GM19455 (cell line): ENCODE results near the gene YPEL2.
A peak's percentile ranks its signal among the peaks of the same experiment; 100 is the strongest.

Source experiments
- ATAC-seq: cut with Tn5 transposase; IDR thresholded peaks from one replicate; pipeline ENCODE4 v1.9.1; 2021; ENCODE audit not compliant: unreplicated experiment

The YPEL2 gene

DNA sequence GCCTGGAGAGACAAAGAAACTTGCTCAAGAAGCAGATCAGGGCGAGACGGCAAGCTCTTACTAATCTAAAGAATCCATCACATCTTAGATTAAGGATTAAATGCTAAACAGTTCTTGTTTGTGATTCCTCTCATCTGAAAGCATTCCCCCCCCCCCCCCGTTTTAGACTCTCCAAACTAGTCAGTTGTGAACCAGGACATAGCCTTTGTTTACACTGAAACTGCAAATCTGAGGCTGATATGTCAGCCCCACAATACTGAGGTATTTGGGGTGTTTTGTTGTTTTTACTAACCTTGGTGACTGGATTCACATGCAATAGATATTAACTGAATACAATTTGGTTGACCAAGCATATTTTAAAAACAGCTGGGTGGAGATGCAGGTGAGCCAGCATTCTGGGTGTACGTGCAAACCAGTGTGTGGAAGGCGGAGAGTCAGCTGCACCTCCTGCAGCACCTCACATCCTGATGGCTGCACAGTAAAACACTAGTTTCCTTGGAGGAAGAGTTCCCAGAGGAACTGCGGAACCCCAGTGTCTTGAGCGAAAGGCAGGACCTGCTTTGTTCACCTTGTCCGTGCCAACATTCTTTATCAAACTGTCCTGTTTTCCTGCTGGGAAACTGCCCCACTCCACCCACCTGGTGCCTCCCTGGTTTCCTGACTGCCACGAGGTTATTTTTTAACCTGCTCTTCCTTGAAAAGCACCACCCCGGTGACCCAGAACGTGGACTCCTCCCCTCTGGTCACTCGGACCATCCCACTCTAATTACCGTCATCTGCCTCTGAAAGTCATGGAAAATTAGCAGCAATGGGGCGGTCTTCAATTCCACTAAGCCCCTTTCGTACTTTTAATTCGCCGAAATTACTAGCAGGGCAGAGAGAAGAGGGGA lies 1.2 kb upstream of the YPEL2 start:
- no peak for ATAC-seq

DNA sequence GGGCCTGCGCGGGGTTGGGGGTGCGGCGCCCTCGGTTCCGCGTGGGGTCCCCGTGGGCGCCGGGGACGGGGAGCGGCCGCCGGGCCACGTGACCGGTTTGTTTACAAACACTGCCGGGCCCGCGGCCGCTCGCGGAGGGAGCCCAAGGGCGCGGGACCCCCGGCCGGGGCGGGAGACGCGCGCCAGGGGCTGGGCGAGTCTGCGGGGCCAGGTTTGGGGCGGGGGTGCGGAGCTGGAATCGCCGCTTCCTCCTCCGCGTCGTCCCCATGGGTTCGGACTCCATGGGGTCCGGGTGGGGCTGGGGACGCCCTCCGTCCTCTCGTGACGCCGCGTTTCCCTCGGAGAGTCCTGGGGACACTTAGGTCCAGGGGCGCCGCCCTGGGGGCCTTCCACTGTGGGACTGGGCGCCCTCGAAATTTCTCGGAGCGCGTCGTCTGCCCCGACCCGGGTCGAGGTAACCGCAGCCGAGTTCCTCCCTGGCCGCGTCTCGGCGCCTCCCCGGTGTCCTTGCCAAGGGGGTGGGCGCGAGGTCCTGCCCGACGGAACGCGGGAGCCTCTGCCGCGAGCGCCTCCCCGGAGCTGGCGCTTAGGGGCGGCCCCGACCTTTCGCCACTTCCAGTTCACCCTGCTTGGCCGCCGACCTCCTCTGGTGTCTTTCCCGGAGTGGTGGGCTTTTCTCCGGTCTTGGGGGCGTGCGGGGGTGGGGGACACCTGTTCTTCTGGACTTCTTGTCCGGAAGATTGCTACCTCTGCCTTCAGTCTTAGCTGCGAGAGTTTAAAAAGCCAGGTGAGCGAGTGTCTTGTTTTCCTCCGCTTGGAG lies 684 bp downstream of the YPEL2 start:
- peak; percentile 1 for ATAC-seq

DNA sequence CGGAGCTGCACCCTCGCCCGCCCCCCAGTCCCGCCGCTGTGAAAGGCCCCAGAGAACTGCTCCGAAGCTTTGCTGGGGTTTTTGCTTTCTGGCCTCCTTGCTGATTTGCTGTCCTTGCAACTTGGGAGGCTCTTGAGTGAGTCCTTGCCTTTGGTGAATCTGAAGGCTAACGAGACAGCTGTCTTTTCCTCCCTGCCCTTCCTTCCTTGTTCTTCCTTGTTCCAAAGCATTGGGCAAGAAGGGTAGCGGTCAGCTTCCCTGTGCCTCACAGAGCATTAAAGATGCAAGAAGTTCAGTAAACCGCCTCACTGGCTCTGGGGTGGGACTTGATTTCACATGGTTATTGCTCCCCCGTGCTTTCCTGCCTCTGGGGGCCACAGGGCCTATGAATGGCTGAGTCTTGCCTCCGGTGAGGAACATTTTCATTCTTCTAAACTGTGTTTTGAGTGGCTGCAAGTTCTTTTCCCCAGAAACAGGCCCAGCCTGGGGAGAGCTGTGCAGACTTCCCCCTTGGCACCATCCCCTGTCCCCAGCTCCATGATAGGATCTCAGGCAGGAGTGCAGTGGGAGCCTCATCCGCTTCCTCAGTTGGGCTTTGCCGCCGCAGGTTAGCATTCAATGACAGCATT lies 1.4 kb downstream of the YPEL2 start:
- ATAC-seq = no peak

DNA sequence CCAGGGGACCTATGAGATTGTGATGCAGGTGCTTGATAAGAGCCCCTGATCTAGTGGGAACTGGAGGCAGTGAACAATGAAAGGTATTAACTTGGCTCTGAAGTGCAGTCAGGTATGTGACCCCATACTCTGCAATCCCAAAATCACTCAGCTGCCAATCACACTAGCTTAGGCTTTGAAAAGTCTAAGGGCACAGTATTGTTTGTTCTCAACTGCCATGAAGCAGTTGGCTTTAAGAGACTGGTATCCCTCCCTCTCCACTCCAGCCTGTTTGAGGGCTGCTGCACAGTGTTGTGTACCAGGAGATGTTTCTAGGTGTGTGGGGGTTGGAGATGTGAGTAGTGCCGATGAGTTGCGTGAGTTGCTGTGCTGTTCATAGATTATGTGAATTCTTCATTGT lies 2.4 kb downstream of the YPEL2 start:
- ATAC-seq = no peak

DNA sequence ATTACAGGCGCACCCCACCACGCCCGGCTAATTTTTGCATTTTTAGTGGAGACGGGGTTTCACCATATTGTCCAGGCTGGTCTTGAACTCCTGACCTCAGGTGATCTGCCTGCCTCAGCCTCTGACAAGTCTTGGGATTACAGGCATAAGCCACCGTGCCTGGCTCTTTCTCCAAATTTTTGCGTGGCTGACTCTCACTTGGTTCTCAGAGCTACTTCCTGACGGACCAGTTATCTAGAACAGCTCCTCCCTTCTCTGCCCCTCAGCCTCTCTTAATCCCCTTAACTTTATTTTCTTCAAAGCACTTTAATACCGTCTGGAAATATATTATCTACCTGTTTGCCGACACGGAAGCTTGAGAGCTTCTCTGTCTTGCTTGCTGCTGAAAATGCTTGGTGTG lies 4.2 kb downstream of the YPEL2 start:
- ATAC-seq = no peak

DNA sequence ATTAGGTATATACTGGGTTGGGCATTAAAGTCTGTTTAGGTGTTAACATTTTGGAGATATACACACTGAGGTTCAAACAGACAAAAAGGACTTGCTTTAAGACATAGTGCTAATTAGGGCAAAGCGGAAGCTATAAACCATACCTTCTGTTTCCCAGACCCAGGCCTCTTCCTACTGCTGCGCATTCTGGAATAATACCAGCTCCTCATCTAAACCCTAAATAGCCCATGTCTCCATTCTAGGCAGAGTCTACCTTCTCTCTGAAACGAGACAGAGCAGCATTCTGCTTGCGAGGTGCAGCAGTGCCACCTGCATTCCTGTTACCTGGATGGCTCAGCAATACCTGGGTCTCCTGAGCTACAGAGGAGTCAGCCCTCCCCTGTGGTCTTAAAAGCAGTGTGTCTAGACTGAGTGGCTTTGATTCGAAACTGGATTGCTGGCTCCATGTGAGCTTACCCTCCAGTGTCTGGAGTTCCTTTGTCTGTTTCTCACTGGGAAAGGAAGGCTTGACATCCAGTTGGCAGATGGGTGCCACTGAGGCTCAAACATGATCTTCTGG lies 6.4 kb downstream of the YPEL2 start:
- ATAC-seq = no peak

DNA sequence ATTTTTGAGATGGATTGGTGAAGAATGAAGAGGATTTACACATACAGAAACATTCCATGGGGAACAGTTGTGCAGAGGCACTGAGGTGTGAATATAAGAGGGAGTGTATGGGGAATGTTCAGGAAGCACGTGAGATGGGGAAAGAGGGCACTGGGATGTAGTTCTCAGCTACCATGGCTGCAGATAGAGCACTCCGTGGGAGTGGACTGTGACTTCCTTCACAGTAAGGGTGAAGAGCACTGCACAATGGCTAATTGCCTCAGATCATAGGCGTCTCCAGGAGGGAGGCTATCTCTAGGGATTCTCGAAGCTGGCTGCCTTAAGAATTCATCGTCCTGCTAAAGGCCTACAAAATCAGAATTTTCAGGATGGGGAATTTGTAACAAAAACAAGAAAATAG lies 7.0 kb downstream of the YPEL2 start:
- ATAC-seq = no peak

DNA sequence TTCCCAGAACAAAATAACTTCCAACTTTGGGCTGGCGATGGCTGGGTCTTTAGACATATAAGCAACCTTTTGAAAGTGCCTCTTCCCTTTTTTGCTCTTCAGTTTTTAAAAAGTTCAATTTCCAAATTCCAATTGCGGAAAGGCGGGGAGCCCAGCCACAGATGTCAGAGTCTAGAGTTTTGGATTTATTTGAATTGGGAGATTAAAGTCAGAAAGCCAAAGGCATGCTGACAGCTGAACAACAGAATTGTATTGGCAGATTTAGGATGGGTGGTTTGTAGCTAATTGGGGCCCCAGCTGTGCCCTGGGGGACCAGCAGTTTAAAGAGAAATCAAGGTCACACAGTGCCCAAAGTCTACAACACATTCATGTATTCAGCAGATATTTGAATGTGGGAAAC lies 10.5 kb downstream of the YPEL2 start:
- no peak for ATAC-seq

DNA sequence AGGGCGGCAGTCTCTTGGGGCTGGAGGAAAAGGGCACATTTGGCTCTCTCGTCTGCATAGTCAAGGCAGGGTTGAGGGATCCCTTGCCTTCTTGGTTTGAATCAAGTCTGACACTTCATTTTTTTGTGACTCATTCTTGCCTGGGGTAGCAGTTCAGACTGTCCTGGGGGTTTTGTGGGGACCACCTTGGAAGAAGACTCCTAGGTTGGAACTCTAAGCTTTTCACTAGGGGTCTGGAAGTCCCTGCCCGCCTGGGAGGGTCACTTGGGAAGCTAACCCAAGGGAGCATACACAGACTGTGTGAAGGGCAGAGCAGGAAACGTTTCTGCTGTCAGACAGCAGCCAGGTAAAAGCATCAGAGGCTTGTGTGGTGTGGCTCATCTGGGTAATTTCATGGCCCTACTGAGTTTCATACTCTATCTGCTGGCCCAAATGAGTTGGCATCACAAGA lies 11.3 kb downstream of the YPEL2 start:
- no peak for ATAC-seq

DNA sequence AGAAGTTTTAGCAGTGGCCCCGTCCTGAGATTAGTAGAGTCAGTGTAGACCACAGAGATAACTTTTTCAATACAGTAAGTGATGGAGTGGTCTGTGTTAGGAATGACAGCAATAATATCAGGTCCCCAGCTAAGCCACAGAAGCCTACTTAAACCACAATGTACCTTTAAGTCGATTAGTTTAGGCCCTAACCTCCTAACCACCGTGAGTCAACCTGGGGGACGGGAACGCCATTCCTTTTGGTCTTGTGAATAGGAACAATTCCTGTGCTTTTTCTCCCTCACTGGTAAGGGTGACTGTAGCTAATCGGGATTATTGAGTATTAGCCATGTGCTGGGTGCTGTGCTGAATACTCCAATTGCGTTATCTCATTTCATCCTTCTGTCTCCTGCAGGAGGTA lies 14.0 kb downstream of the YPEL2 start:
- ATAC-seq = no peak

DNA sequence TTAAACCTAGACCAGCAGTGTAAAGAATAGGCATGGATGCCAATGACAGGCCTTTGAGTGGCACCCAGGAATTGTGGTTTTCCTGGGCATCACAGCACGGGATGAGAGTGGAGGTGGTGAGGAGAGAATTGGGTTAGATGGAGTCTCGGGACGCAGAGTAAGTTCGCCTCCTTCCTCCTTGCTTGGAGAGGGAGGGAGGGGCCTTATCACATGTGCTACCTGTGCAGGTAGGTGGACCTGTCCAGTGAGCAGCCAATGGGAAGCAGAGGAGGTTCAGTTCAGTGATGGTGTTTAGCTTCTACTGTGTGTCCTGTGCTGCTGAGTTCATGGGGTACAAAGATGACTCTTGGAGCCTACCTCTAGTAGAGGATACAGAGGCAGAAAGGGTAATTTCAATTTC lies 14.9 kb downstream of the YPEL2 start:
- no peak for ATAC-seq

DNA sequence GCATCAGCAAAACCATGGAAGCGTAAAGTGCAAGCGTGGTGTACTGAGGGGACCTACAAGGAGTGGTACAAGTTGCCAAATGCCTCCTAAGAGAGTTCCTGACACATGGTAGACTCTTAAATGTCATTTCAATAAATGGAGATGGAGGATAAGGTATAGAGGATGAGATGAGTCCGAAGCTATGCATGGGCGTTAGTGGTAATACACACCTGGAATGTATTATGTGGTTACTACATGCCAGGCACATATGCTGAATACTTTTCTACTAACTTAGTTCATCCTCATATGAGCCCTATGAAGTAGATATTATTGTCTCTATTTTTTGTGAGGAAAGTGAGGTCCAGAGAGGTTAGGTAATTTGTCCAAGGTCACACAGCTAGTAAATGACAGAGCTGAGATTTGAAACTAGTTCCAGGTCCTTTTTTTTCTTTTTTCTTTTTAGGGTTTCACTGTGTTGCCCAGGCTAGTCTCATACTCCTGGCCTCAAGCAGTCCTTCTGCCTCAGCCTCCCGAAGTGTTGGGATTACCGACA lies 15.5 kb downstream of the YPEL2 start:
- no peak for ATAC-seq

DNA sequence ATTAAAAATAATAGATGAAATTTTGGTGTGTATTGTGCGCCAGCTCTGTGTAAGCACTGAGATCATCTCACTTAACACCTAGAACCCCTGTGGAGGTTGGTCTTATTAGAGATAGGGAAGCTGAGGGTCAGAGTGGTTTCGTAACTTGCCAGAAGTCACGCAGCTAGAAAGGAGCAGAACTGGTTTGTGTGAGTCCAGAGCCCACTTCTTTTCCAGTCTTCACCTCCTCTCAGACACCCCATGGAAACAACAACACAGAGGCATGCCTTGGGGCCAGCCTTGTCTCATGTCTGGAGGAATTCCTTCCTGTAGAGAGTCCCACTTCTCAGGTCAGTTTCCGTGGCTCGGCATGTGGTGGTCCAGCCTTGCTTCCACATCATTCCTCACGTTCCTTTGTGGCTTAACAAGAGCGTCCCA lies 16.5 kb downstream of the YPEL2 start:
- no peak for ATAC-seq

DNA sequence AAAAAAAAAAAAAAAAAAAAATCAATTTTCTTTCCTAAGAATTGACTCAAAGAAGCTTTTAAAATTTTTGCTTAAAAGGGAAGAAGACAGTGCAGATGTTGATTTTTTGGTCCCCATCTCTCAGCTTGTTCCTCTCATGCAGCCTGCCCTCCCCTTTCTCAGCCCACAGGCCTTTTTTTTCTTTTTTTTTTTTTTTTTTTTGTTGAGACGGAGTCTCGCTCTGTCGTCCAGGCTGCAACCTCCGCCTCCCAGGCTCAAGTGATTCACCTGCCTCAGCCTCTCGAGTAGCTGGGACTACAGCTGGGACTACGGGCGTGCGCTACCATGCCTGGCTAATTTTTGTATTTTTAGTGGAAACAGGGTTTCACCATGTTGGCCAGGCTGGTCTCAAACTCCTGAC lies 17.7 kb downstream of the YPEL2 start:
- ATAC-seq = no peak

DNA sequence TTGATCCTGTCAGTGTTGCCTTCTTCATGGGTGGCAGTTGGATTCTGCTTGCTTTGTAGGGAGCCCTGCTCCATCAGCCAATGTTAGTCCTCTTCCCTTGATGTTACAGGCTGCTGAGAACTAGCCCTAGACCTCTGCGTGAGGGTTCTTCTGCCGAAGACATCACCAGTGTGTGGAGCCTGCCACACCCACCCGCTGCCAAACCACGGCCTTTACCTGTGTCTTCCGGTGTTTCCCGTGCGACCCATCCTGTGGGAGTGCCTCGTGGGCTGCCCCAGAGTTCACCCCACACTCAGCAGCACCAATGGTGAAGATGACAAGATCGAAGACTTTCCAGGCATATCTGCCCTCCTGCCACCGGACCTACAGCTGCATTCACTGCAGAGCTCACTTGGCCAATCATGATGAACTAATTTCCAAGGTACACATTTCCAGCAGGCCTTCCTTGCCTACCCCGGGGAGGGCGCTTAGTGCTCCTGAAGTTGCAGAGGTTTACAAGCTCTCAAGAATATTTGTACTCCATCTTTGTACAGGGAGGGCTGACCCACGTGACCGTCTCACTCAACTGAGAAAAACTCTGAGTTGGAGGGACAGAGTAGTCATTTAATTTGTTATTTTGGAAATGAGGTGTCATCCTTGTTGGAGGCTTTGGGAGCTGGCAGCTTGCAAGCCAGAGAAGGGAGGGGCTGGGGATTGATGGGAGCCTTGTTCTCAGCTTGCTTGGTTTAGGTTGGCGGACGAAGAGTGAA lies 21.8 kb downstream of the YPEL2 start:
- ATAC-seq = no peak

DNA sequence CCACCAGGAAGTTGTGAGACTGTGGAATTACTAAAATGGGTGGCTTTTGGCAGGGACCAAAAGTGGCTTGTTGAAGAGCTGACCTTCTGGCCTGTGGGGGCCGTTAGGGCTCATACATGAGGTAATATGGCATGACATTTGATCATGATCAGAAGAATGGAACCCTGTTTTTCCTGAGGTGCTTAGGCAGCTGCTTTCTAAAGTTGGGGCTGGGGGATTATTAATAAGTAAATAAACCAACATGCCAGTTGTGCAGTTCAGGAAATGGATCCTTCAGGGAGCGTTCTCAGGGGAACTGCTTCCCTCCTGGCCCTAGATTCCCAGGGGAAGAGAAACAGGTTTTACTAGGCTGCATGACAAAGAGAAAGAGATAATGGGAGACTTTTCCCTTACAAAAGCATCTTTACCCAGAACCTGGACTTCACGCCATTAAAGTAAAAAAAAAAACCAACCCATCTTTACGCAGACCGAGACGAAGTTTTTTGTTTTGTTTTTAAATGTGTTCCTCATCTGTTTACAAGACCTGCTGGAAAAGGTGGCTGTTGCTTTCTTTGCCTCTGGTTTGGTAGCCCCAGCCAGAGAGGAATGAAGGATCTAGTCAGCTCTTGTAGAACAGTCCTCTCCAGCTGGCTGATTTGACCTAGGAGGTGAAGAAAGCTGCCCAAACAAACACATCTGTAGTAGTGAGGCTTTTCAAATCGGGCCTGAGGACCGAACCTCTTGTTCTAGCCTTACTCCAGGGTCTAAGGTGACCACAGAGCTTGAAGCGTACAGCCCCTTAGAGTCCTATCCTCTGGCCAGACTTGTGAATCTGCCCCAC lies 22.7 kb downstream of the YPEL2 start:
- no peak for ATAC-seq

DNA sequence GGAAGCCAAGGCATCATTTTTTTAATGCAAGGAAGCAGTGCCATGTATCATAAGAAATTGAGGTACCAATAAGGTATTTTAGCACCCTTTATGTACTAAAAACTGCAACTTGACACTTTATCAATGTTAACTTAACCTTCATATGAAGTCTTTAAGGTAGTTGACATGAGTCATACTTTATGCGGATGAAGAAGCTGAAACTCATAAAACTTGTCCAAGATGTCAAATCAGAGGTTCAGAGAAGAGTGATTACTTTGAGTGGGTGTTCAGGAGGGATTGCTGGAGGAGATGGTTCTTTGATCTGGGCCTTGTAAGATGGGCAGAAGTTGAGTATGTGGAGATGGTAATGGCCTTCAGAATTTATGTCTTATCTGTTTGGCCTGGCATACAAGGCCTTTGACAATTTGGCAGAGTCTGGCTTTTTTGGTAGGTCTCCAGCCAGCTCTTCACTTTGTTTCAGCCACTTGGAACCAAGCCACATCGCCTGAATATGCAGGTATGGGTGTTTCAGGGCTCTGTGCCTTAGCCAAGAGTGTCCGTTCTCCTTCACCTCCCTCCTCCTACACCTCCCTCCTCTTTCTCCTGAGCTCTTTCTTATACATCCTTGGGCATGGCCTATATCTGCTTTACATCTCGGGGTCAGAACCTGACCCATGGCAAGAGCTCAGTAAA lies 23.7 kb downstream of the YPEL2 start:
- ATAC-seq = no peak

DNA sequence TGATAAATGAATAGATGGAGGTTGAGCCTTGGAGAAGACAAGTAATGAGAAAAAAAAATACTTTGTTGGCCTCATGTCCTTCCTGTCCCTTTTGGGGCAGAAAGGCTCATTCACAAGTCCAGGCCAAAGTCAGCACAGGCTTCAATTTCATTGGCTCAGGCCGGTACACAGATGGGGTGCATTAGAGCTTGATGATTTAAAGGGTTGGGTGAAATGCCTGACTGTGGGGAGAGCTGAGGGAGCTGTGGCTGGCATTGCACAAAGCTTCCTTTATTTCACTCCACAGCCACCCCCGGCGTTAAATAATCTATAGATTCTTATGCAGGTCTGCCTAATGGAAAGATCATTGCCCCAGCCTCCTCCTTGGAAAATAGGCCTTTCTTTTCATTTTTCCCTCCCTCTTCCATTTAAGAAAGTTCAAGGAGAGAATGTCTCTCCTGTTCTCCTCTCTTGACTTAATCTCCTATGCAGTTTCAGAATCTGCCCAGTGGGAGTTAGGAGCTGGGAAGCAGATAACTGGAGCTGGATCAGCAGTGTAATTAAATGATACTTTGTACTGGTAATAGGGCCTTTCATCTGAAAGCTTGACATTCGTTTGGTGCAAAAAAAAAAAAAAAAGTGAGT lies 24.4 kb downstream of the YPEL2 start:
- ATAC-seq = no peak
